GM18517 (cell line): Measurements from ENCODE around the gene ADIG.

Source experiments
- ATAC-seq: cut with Tn5 transposase; IDR thresholded peaks from one replicate; pipeline ENCODE4 v1.9.1; 2021; ENCODE audit warnings: mild to moderate bottlenecking, moderate library complexity; ENCODE audit not compliant: unreplicated experiment

ADIG gene

DNA sequence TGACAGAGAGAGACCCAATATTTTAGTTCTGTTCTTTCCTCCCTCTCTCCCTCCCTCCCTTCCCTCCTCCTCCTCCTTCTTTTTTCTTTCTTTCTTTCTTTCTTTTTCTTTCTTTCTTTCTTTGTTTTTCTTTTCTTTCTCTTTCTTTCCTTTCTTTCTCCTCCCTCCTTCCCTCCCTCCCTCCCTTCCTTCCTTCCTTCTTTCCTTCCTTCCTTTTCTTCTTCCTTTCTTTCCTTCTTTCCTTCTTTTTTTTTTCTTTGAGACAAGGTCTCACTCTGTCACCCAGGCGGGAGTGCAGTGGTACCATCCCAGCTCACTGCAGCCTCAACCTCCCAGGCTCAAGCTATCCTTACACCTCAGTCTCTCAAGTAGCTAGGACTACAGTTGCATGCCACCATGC lies 49.0 kb downstream of the ADIG start:
- no peak for ATAC-seq

- no peak for ATAC-seq
Measured at GRCh38 chr20:38630727-38631126, 49.7 kb downstream of the ADIG start.

DNA sequence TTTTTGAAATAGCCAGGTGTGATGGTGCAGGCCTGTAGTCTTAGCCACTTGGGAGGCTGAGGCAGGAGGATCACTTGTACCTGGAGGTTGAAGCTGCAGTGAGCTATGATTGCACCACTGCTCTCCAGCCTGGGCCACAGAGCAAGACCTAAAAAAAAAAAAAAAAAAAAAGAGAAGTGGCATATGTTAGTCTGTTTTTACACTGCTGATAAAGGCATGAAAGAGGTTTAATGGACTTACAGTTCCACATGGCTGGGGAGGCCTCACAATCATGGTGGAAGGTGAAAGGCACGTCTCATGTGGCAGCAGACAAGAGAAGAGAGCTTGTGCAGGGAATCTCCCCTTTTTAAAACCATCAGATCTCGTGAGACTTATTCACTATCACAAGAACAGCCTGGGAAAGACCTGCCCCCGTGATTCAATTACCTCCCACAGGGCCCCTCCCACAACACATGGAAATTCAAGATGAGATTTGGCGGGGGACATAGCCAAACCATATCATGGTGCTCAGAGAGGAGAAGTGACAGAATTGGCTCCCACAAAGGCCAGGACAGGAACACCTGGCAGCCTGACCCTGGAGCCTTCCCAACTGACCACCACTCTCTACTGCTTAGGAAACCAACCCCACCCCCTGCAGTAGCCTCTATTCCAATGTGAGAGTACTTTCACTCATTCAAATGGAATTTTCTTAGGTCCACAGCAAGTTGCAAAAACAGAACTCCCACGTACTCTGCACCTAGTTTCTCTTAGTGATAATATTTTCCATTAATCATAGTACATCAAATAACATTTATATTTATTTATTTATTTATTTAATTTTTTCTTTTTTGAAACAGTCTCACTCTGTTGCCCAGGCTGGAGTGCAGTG lies 50.4 kb downstream of the ADIG start:
- no peak for ATAC-seq

DNA sequence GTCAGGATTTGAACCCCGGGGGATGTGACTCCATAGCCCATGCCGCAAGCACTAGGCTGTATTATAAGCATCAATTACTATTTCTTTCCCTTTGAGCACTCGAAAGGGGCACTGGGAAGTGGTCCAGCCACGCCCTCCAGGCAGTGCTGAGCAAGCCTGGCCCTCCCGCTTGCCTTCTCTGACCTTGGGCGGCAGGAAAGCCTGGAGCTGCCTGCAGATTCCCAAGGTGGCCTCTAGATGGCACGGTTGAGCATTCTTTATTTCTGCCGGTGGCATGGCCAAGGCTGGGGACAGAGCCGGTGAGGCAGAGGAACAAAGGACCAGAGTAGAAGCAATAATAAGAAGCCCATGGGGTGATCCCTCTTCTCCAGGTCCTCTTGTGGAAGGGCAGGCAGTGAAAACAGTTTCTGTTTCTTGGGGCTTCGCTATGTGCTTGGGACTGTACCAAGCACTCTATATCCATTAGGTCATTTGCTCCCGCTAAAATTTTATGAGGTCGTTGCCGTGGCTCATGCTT lies 52.6 kb downstream of the ADIG start:
- no peak for ATAC-seq

DNA sequence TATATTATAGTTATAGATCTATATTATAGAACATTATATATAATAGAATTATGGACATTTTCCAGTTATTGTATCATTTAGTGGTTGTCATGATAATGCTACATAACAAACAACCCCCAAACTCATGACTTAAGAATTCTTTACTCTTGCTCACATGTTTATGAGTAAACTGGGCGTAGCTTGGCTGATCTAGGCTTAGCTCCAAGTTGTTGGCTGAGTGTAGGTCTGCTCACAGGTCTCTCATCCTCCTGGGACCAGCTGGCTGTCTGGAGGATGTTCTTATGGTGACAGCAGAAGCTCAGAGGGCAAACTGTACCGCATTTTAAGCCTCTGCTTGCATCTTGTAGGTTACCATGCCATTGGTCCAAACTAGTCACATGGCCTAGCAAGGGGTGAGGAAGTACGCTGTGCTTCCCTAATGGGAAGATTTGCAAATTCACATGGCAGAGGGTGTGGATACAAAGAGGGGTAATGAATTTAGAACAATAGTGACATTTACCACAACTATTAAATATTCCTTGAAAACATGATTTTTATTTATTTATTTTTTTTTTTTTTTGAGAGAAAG lies 54.8 kb downstream of the ADIG start:
- ATAC-seq = no peak
